Measurements from ENCODE around the gene UBE2I. TPM values are rescaled to one million over a fixed set of nuclear protein-coding genes. Genes with fewer than 3 reads are reported as not detected.

UBE2I gene
- polyA plus RNA-seq, 2 of the 4 experiments (the other 2 are of a cell fraction): 170 to 208 TPM

DNA sequence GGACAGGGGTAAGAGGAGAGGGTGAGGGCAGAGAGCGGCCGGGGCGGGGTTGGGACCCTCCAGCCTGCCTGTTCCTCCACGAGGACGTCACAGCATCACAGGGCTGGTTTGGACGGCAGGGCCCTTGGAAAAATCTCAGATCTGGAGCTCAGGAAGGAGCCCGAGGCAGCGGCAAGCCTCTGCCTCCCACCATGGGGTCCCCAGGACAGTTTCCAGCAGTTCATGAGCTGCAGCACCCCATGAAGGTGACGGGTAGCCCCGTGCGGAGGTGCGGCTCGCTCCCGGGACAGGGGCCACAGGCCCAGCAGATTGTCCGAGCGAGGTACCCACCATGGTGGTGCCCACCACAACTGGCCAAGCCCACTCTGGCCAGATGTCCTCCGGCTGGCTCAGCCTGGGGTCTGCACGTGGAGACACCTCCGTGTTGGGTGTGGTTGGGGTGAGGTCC is 32.3 kb upstream of the UBE2I start:
- H3K4me3 ChIP-seq: no peak overlapping the region
- ChIA-PET POLR2A (interaction anchor here (1.6 kb wide), 1 partner anchor 32 kb away, joined by 4 read pairs; no protein-coding TSS in a partner anchor), CTCF (interaction anchor here (2.3 kb wide), 1 partner anchor 222 kb away, joined by 6 read pairs; no protein-coding TSS in a partner anchor)
- WGBS (ENCODE audit: missing lambda C conversion rate): 72% methylated on average over 11 of the region's 19 CpGs
- H3K27ac ChIP-seq: no peak overlapping the region
- DNase-seq (ENCODE audit: low read depth in 1 of 2, low spot score in 1 of 2) (no peak), FAIRE-seq (no peak), ATAC-seq (no peak)
- TF ChIP-seq HEYL (CRISPR knock-in tag; IDR thresholded peaks at IDR 0.05) (no peak), POLR2AphosphoS2 (conservative IDR thresholded peaks at IDR 0.05; ENCODE audit: low read length) (no peak), HOXB5 (CRISPR knock-in tag; IDR thresholded peaks at IDR 0.05) (no peak), KDM1A (IDR thresholded peaks at IDR 0.05; ENCODE audit: low read depth) (no peak), ZFP36 (IDR thresholded peaks at IDR 0.05; ENCODE audit: borderline replicate concordance, partially characterized antibody) (no peak), TFCP2L1 (CRISPR knock-in tag; IDR thresholded peaks at IDR 0.05) (no peak), MYC (IDR thresholded peaks at IDR 0.05; ENCODE audit: borderline replicate concordance, low read length) (no peak), SREBF2 (IDR thresholded peaks at IDR 0.05) (no peak), KDM5A (IDR thresholded peaks at IDR 0.05) (no peak), ESRRA (IDR thresholded peaks at IDR 0.05; ENCODE audit: borderline replicate concordance, low read length) (no peak), PHF8 (IDR thresholded peaks at IDR 0.05; ENCODE audit: borderline replicate concordance, low read depth) (no peak), RFX5 (IDR thresholded peaks at IDR 0.05) (no peak), MAFK (IDR thresholded peaks at IDR 0.05; ENCODE audit: partially characterized antibody) (no peak), ZNF302 (CRISPR knock-in tag; IDR thresholded peaks at IDR 0.05) (no peak)
- TF ChIP-seq, protein P1, sequence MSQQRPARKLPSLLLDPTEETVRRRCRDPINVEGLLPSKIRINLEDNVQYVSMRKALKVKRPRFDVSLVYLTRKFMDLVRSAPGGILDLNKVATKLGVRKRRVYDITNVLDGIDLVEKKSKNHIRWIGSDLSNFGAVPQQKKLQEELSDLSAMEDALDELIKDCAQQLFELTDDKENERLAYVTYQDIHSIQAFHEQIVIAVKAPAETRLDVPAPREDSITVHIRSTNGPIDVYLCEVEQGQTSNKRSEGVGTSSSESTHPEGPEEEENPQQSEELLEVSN (IDR thresholded peaks at IDR 0.05; ENCODE audit: borderline replicate concordance, low read depth): no peak
- TF ChIP-seq, protein P2, sequence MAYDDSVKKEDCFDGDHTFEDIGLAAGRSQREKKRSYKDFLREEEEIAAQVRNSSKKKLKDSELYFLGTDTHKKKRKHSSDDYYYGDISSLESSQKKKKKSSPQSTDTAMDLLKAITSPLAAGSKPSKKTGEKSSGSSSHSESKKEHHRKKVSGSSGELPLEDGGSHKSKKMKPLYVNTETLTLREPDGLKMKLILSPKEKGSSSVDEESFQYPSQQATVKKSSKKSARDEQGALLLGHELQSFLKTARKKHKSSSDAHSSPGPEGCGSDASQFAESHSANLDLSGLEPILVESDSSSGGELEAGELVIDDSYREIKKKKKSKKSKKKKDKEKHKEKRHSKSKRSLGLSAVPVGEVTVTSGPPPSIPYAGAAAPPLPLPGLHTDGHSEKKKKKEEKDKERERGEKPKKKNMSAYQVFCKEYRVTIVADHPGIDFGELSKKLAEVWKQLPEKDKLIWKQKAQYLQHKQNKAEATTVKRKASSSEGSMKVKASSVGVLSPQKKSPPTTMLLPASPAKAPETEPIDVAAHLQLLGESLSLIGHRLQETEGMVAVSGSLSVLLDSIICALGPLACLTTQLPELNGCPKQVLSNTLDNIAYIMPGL (CRISPR knock-in tag; IDR thresholded peaks at IDR 0.05; ENCODE audit: borderline replicate concordance): no peak
- peaks cover under 1% of the 10 kb centered on the region; the same call in 1 of the 3 replicates for H3K4me1 ChIP-seq
- H3K9me3 ChIP-seq: no peaks in the 10 kb centered on the region
- no peak overlapping the region for H3K4me2 ChIP-seq

DNA sequence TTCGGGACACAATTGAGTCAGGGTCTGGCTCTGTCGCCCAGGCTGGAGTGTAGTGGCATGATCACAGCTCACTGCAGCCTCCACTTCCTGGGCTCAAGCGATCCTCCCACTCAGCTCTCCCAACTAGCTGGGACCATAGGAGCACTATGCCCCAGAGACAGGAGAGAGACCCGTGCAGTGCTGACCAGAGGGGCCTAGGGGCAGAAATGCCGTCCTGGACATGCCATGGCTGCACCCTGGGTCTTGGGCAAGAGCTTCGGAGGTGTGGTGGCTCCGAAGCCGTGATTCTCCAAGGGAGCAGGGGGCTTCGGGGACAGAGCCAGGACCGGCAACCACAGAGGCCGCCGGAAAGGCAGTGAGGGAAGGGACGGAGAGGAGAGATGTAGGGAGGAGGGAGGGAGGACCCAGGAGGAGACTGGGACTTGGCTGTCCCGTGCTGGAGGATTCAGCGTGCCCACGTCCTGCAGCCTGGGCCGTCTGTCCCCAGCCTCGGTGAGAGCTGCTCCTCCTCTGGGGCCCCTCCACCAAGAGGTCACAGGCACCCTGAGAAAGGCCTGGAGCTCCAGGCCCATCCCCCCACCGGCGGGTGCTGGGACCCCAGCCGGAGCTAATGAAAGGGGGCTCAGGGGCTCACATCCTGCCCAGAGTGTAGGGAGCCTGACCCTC is 31.7 kb upstream of the UBE2I start:
- no peak for DNase-seq (ENCODE audit: low read depth in 1 of 2, low spot score in 1 of 2)
- no peak for FAIRE-seq
- TF ChIP-seq ZSCAN20 (CRISPR knock-in tag; IDR thresholded peaks at IDR 0.05) (no peak), RCOR1 (IDR thresholded peaks at IDR 0.05; ENCODE audit: low read depth, low read length) (no peak), MAFK (IDR thresholded peaks at IDR 0.05; ENCODE audit: partially characterized antibody) (no peak), HOXB13 (CRISPR knock-in tag; IDR thresholded peaks at IDR 0.05; ENCODE audit: low read depth) (no peak), KDM5A (IDR thresholded peaks at IDR 0.05) (no peak), NR3C1 (IDR thresholded peaks at IDR 0.05) (no peak), EHMT2 (IDR thresholded peaks at IDR 0.05; ENCODE audit: low read depth) (no peak), GATA3 (IDR thresholded peaks at IDR 0.05; ENCODE audit: borderline replicate concordance) (no peak), FOXS1 (CRISPR knock-in tag; IDR thresholded peaks at IDR 0.05) (no peak), SREBF2 (IDR thresholded peaks at IDR 0.05) (no peak), HDAC2 (IDR thresholded peaks at IDR 0.05) (no peak)
- TF ChIP-seq, protein P3, sequence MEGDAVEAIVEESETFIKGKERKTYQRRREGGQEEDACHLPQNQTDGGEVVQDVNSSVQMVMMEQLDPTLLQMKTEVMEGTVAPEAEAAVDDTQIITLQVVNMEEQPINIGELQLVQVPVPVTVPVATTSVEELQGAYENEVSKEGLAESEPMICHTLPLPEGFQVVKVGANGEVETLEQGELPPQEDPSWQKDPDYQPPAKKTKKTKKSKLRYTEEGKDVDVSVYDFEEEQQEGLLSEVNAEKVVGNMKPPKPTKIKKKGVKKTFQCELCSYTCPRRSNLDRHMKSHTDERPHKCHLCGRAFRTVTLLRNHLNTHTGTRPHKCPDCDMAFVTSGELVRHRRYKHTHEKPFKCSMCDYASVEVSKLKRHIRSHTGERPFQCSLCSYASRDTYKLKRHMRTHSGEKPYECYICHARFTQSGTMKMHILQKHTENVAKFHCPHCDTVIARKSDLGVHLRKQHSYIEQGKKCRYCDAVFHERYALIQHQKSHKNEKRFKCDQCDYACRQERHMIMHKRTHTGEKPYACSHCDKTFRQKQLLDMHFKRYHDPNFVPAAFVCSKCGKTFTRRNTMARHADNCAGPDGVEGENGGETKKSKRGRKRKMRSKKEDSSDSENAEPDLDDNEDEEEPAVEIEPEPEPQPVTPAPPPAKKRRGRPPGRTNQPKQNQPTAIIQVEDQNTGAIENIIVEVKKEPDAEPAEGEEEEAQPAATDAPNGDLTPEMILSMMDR (IDR thresholded peaks at IDR 0.05): no peak
- TF ChIP-seq, protein P1 (IDR thresholded peaks at IDR 0.05; ENCODE audit: borderline replicate concordance, low read depth): no peak
- peak in 1 of 2 experiments; percentile 25; a peak in 2 of 6 replicates for ATAC-seq
- POLR2A ChIA-PET: interaction anchor here (1.6 kb wide), 1 partner anchor 31 kb away, joined by 4 read pairs; no protein-coding TSS in a partner anchor
- Histone ChIP-seq H3K27ac (no peak overlapping the region), H3K4me1 (no peaks in the 10 kb centered on the region), H3K4me2 (no peak overlapping the region), H3K4me3 (no peak overlapping the region), H3K9me3 (no peaks in the 10 kb centered on the region)
- 71% methylated on average over 14 of the region's 21 CpGs for WGBS (ENCODE audit: missing lambda C conversion rate)
- CTCF ChIA-PET: interaction anchor here (0.6 to 2.3 kb wide), 3 partner anchors 9 to 1266 kb away, joined by 3 to 6 read pairs (median 4); no protein-coding TSS in a partner anchor
